Gastrocnemius medialis (tissue), 4 donors: Measurements from ENCODE around the gene ZNF611.
"Not testable (repeated sequence)": the region's sequence is repeated elsewhere in the genome, so short reads cannot be mapped to it uniquely, and the experiment has no call there.

Experiments used
- POLR2A ChIP-seq, 2 donors: fragments of 450-650 bp; IDR thresholded peaks; one replicate each; pipeline ENCODE4 v1.6.1; 2017; ENCODE audit warnings: antibody characterized with exemption in 2 of 2, mild to moderate bottlenecking in 2 of 2, moderate library complexity in 2 of 2
- TF ChIP-seq, protein P1 (sequence below), 5 experiments: fragments of 450-650 bp in 3 of 5; fragments of 200-600 bp in 2 of 5; sonication (generic) in 2 of 5; IDR thresholded peaks in 4 of 5; conservative IDR thresholded peaks in 1 of 5; 1 replicate in 4 of 5; 2 replicates in 1 of 5; pipeline ENCODE4 v1.5.1; 2016 to 2019; ENCODE audit warnings: antibody characterized with exemption in 5 of 5, mild to moderate bottlenecking in 3 of 5, moderate library complexity in 3 of 5

DNA sequence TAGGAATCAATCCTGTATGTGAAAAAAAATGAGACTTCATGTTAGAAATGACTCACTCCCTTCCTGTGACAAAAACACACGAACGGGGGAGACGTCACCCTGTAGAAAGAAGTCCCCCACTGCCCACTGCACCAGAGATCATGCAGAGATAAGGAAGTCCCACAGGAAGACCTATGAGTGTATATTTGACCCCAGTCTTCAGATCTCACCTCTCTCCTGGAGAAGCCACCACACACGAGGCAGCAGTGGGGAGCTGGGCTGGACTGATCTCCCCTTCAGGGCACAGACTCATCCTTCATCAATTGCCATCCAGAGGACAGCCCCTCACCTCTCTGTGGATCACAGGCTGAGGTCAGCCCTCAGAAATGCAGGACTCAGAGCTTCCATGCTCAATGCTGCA is 18.9 kb downstream of the ZNF611 start:
- TF ChIP-seq, protein P1, sequence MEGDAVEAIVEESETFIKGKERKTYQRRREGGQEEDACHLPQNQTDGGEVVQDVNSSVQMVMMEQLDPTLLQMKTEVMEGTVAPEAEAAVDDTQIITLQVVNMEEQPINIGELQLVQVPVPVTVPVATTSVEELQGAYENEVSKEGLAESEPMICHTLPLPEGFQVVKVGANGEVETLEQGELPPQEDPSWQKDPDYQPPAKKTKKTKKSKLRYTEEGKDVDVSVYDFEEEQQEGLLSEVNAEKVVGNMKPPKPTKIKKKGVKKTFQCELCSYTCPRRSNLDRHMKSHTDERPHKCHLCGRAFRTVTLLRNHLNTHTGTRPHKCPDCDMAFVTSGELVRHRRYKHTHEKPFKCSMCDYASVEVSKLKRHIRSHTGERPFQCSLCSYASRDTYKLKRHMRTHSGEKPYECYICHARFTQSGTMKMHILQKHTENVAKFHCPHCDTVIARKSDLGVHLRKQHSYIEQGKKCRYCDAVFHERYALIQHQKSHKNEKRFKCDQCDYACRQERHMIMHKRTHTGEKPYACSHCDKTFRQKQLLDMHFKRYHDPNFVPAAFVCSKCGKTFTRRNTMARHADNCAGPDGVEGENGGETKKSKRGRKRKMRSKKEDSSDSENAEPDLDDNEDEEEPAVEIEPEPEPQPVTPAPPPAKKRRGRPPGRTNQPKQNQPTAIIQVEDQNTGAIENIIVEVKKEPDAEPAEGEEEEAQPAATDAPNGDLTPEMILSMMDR (IDR thresholded peaks at IDR 0.05 in 4 of 5, conservative IDR thresholded peaks at IDR 0.05 in 1 of 5), result not testable (repeated sequence)
- not testable (repeated sequence) for TF ChIP-seq POLR2A (IDR thresholded peaks at IDR 0.05)
